Pancreas (tissue), 10 donors: ENCODE measurements around the gene DDR1. TPM values are rescaled to one million over a fixed set of nuclear protein-coding genes. Genes with fewer than 3 reads are reported as not detected.
"Not testable (repeated sequence)": the region's sequence is repeated elsewhere in the genome, so short reads cannot be mapped to it uniquely, and the experiment has no call there.

Source experiments
- ATAC-seq, 4 donors: fragments of 200-7000 bp; cut with Tn5 transposase; one replicate each; pipeline versions ENCODE4 v1.8.0 to v1.9.1; 2020; ENCODE audit warnings: mild to moderate bottlenecking in 4 of 4, moderate library complexity in 4 of 4
- DNase-seq, 6 donors: peaks; one replicate each; pipeline ENCODE4 v3.0.0-alpha.2; 2020
- FAIRE-seq: peaks from 2 replicates; lab custom pipeline; 2012; peaks lifted over from hg19 to GRCh38; lab: Jason Lieb, UNC
- H3K27ac ChIP-seq, 4 donors: fragments of 200-600 bp; sonication (generic); 1 replicate in 3 of 4; 2 replicates in 1 of 4; pipeline versions ENCODE4 v1.5.0 to v1.8.0; 2020
- H3K27me3 ChIP-seq, 4 donors: fragments of 200-600 bp; one replicate each; pipeline ENCODE4 v1.8.0; 2021
- H3K36me3 ChIP-seq, 3 donors: fragments of 200-600 bp; sonication (generic) in 1 of 3; one replicate each; pipeline versions ENCODE4 v1.5.0 to v1.8.0; 2020 to 2021
- H3K4me1 ChIP-seq, 3 donors: fragments of 200-600 bp; one replicate each; pipeline ENCODE4 v1.8.0; 2021
- H3K4me3 ChIP-seq, 4 donors: fragments of 200-600 bp; sonication (generic) in 2 of 4; one replicate each; pipeline versions ENCODE4 v1.5.0 to v1.8.0; 2020 to 2021
- H3K9me3 ChIP-seq, 4 donors: fragments of 200-600 bp; one replicate each; pipeline ENCODE4 v1.8.0; 2021
- CTCF ChIP-seq, 4 donors: fragments of 200-600 bp; sonication (generic) in 3 of 4; IDR thresholded peaks; one replicate each; pipeline versions ENCODE4 v1.5.0 to v1.8.0; 2021; ENCODE audit warnings: antibody characterized with exemption in 4 of 4
- WGBS, 2 donors: extraction: QIAGEN DNeasy Blood & Tissue Kit; methylation state at CpG; one replicate each; pipeline ENCODE4 v1.1.7; 2013; 5-methylcytosine and 5-hydroxymethylcytosine counted together
- intact Hi-C, 3 donors: fragments of 100-400 bp; cut with DNase I; formaldehyde crosslinking; loops; one replicate each; pipeline versions ENCODE4 v1.11.1 to v1.14.2; 2022
- polyA plus RNA-seq, 2 donors: library from polyadenylated mRNA; stranded (reverse); fragments of 200-250 nt; gene quantifications; one replicate each; pipeline ENCODE4 v1.2.3, GENCODE V29; 2013
- total RNA-seq, 6 donors: library from RNA; stranded (reverse); fragmentation: NEBNext Ultra II Directional in 4 of 6; extraction: Animal tissue kit (Norgen Biotek cat#: 25700) in 4 of 6; gene quantifications; one replicate each; pipeline versions ENCODE4 v1.2.1 to v1.2.4, GENCODE V29; 2021 to 2023
- donor health status: healthy with polysubstance abuse.
- donor health status: DM: no; HTN: no; CAD: no; lungs with moderate emphysema.
- donor health status: DM: no; HTN: no; CAD: no.
- donor health status: control.
- donor health status: control.
- donor health status: Bipolar disorder and iron deficiency.
- donor health status: DM: yes; HTN: yes; CAD: no.
- donor health status: DM: no; HTN: no; CAD: no.
- donor health status: DM: no; HTN: no; CAD: no.
- donor health status: DM: yes; HTN: yes; CAD: no.

DDR1 gene
- total and polyA plus RNA-seq, 8 donors = 92.7 to 160 (median 118) TPM

- H3K9me3 ChIP-seq = no peaks in the 10 kb centered on the region
- TF ChIP-seq CTCF (IDR thresholded peaks at IDR 0.05) = no peak
- no peak for FAIRE-seq
- no peak overlapping the region for H3K27ac ChIP-seq
- H3K27me3 ChIP-seq = no peaks in the 10 kb centered on the region
- intact Hi-C loops = no loop called here
- DNase-seq = no peak
- no peaks in the 10 kb centered on the region for H3K36me3 ChIP-seq
- no peak for ATAC-seq
- no peak overlapping the region for H3K4me3 ChIP-seq
- WGBS, 2 donors = 61 to 68% methylated on average over 6 of the region's 6 CpGs
- no peaks in the 10 kb centered on the region for H3K4me1 ChIP-seq
These were observed 34.2 kb upstream of the DDR1 start for GRCh38 chr6:30849903-30850651.

GRCh38 chr6:30852459-30852858, 31.9 kb upstream of the DDR1 start:
- H3K9me3 ChIP-seq, H3K36me3 ChIP-seq, ATAC-seq, H3K27ac ChIP-seq, H3K27me3 ChIP-seq, intact Hi-C loops, H3K4me1 ChIP-seq, H3K4me3 ChIP-seq, DNase-seq, FAIRE-seq: not testable (repeated sequence)
- 81 to 90% methylated on average over 2 of the region's 2 CpGs for WGBS, 2 donors

- H3K27me3 ChIP-seq = no peaks in the 10 kb centered on the region
- no peak overlapping the region for H3K27ac ChIP-seq
- DNase-seq = no peak
- no peaks in the 10 kb centered on the region for H3K9me3 ChIP-seq
- no peak for TF ChIP-seq CTCF (IDR thresholded peaks at IDR 0.05)
- no peak for ATAC-seq
- 88 to 92% methylated on average over 5 of the region's 5 CpGs for WGBS, 2 donors
- FAIRE-seq = no peak
- no peaks in the 10 kb centered on the region for H3K4me1 ChIP-seq
- H3K36me3 ChIP-seq = no peaks in the 10 kb centered on the region
- no peak overlapping the region for H3K4me3 ChIP-seq
- intact Hi-C loops = no loop called here
These were observed 29.9 kb upstream of the DDR1 start for GRCh38 chr6:30854285-30855040.

GRCh38 chr6:30855429-30856075, 28.8 kb upstream of the DDR1 start:
- intact Hi-C loops = no loop called here
- no peak overlapping the region for H3K4me3 ChIP-seq
- TF ChIP-seq CTCF (IDR thresholded peaks at IDR 0.05) = no peak
- no peaks in the 10 kb centered on the region for H3K9me3 ChIP-seq
- FAIRE-seq = no peak
- H3K4me1 ChIP-seq = no peaks in the 10 kb centered on the region
- H3K36me3 ChIP-seq = no peaks in the 10 kb centered on the region
- WGBS, 2 donors = 63 to 70% methylated on average over 6 of the region's 6 CpGs
- ATAC-seq = no peak
- no peak for DNase-seq
- H3K27me3 ChIP-seq = no peaks in the 10 kb centered on the region
- H3K27ac ChIP-seq = no peak overlapping the region

GRCh38 chr6:30857112-30857511, 27.2 kb upstream of the DDR1 start:
- no peak for FAIRE-seq
- 60 to 67% methylated on average over 5 of the region's 5 CpGs for WGBS, 2 donors
- no peaks in the 10 kb centered on the region for H3K36me3 ChIP-seq
- no peaks in the 10 kb centered on the region for H3K4me1 ChIP-seq
- no peaks in the 10 kb centered on the region for H3K9me3 ChIP-seq
- no peak overlapping the region for H3K4me3 ChIP-seq
- no peaks in the 10 kb centered on the region for H3K27me3 ChIP-seq
- intact Hi-C loops = no loop called here
- DNase-seq = no peak
- no peak overlapping the region for H3K27ac ChIP-seq
- TF ChIP-seq CTCF (IDR thresholded peaks at IDR 0.05) = no peak
- ATAC-seq = no peak
